Astrocyte of the spinal cord (primary cell): ENCODE results near the gene ANK3.
A peak's percentile ranks its signal among the peaks of the same experiment; 100 is the strongest.

ENCODE experiments used
- DNase-seq: peaks from one replicate; pipeline ENCODE4 v3.0.0; 2011; ENCODE audit warnings: low read depth, low spot score
- H3K4me3 ChIP-seq: 2 replicates; pipeline ENCODE4 v1.5.1; 2011; ENCODE audit warnings: low read depth, mild to moderate bottlenecking, low read length, moderate library complexity
- CTCF ChIP-seq: IDR thresholded peaks from 2 replicates; pipeline ENCODE4 v1.5.1; 2012; ENCODE audit warnings: low read depth, mild to moderate bottlenecking, low read length, inconsistent platforms
- in situ Hi-C: cut with HindIII; loops from 2 replicates; pipeline ENCODE4 v1.10.0; 2017; ENCODE audit warnings: low sequenced_read_pairs

ANK3 gene

GRCh38 chr10:60000747-60001146, 388.9 kb downstream of the ANK3 start:
- no peak for TF ChIP-seq CTCF
- DNase-seq, result no peak
- in situ Hi-C loops, result no loop called here
- H3K4me3 ChIP-seq, result no peak overlapping the region

- TF ChIP-seq CTCF, result no peak
Measured at GRCh38 chr10:59997827-59998525, 391.7 kb downstream of the ANK3 start.

GRCh38 chr10:59995862-59996261, 393.8 kb downstream of the ANK3 start:
- no peak for DNase-seq
- in situ Hi-C loops, result no loop called here
- TF ChIP-seq CTCF, result no peak
- no peak overlapping the region for H3K4me3 ChIP-seq

More at GRCh38 chr10:59997827-59998525, 391.7 kb downstream of the ANK3 start:
- in situ Hi-C loops, result no loop called here
- H3K4me3 ChIP-seq, result no peak overlapping the region
- no peak for DNase-seq

GRCh38 chr10:59993931-59994330, 395.7 kb downstream of the ANK3 start:
- TF ChIP-seq CTCF, result no peak
- no peak for DNase-seq
- no peak overlapping the region for H3K4me3 ChIP-seq
- in situ Hi-C loops, result no loop called here

- peak; percentile 59 for DNase-seq
- no peak for TF ChIP-seq CTCF
- no peak overlapping the region for H3K4me3 ChIP-seq
- in situ Hi-C loops, result no loop called here
Measured at GRCh38 chr10:59991661-59992060, 398.0 kb downstream of the ANK3 start.

GRCh38 chr10:59991117-59991516, 398.6 kb downstream of the ANK3 start:
- in situ Hi-C loops, result no loop called here
- no peak overlapping the region for H3K4me3 ChIP-seq
- no peak for TF ChIP-seq CTCF

More at GRCh38 chr10:59991117-59991516, 398.6 kb downstream of the ANK3 start:
- DNase-seq, result no peak
